Measurements from ENCODE around the gene SMIM30.
A peak's percentile ranks its signal among the peaks of the same experiment; 100 is the strongest.

Gene SMIM30

GRCh38 chr7:113099284-113099919, 19.0 kb downstream of the SMIM30 start:
- DNase-seq = no peak

GRCh38 chr7:113094517-113095249, 23.7 kb downstream of the SMIM30 start:
- no peak for DNase-seq

- no peak for DNase-seq
These were observed 24.8 kb downstream of the SMIM30 start for GRCh38 chr7:113093561-113093960.

- no peak for DNase-seq
These were observed 25.6 kb downstream of the SMIM30 start for GRCh38 chr7:113092762-113093161.

GRCh38 chr7:113087071-113087998, 31.0 kb downstream of the SMIM30 start:
- DNase-seq = no peak

GRCh38 chr7:113086431-113086888, 31.9 kb downstream of the SMIM30 start, which contains the start of gene GPR85:
GPR85 (minus strand) TSS chr7:113086827; CDS start chr7:113084721, 2,106 bp downstream.
- DNase-seq = peak; percentile 23

GRCh38 chr7:113085781-113086390, 32.5 kb downstream of the SMIM30 start:
- DNase-seq = no peak

- no peak for DNase-seq
These were observed 33.7 kb downstream of the SMIM30 start for GRCh38 chr7:113084496-113085172.

GRCh38 chr7:113083816-113084495, 34.4 kb downstream of the SMIM30 start:
- DNase-seq = no peak

- no peak for DNase-seq
These were observed 35.1 kb downstream of the SMIM30 start for GRCh38 chr7:113083132-113083815.

GRCh38 chr7:113078331-113078730, 40.0 kb downstream of the SMIM30 start:
- no peak for DNase-seq

GRCh38 chr7:113076703-113077102, 41.7 kb downstream of the SMIM30 start:
- no peak for DNase-seq

GRCh38 chr7:113071465-113071864, 46.9 kb downstream of the SMIM30 start:
- DNase-seq = no peak

Measured in CD4-positive, alpha-beta T cell treated with Interleukin-17A for 4 hours (primary cell).